HepG2 (cell line): Measurements from ENCODE around the gene SMARCAD1. TPM values are rescaled to one million over a fixed set of nuclear protein-coding genes. Genes with fewer than 3 reads are reported as not detected.

Experiments used
- ATAC-seq: fragments of 200-7000 bp; cut with Tn5 transposase; 3 replicates; pipeline ENCODE4 v1.9.1; 2020; ENCODE audit warnings: mild to moderate bottlenecking, moderate library complexity
- BruUV-seq: library from RNA; stranded (reverse); fragments of 400-500 nt; replicated peaks from 2 replicates; lab custom pipeline; 2021; lab: Mats Ljungman, UMichigan
- CTCF ChIA-PET: fragments of 300-600 bp; formaldehyde crosslinking; extraction: SDS; loops from one replicate; lab custom pipeline; 2021; ENCODE audit warnings: low total read pairs, inconsistent platforms, low intra/inter-chr PET ratio; lab: Yijun Ruan, JAX
- POLR2A ChIA-PET: fragments of 350-600 bp; sonication (Branson Sonifier 250); formaldehyde crosslinking; loops from one replicate; lab custom pipeline; 2020; ENCODE audit warnings: antibody characterized with exemption, inconsistent platforms; lab: Yijun Ruan, JAX
- DNase-seq: peaks from one replicate; pipeline ENCODE4 v3.0.0-alpha.2; 2015; ENCODE audit warnings: low spot score
- FAIRE-seq: peaks from 3 replicates; lab custom pipeline; 2011; peaks lifted over from hg19 to GRCh38; lab: Jason Lieb, UNC
- H2AFZ ChIP-seq: one replicate; pipeline ENCODE4 v1.6.1; 2011; ENCODE audit warnings: low read length, inconsistent platforms
- H3K27ac ChIP-seq: fragments of 300-600 bp; 3 replicates; pipeline ENCODE4 v1.8.0; 2011; ENCODE audit warnings: mixed run types, mild to moderate bottlenecking, mixed read lengths, low read length, inconsistent platforms; ENCODE audit not compliant: insufficient read depth; ENCODE audit errors: extremely low read length
- H3K27me3 ChIP-seq, 2 experiments: fragments of 200-600 bp in 1 of 2; 2 replicates in 1 of 2; 3 replicates in 1 of 2; pipeline versions ENCODE4 v1.6.0 to v1.8.0; 2011; ENCODE audit warnings: low read length in 2 of 2, mild to moderate bottlenecking in 2 of 2, moderate library complexity in 2 of 2, inconsistent platforms in 1 of 2; ENCODE audit not compliant: insufficient read depth in 2 of 2, control insufficient read depth in 1 of 2
- H3K36me3 ChIP-seq, 2 experiments: fragments of 200-600 bp in 1 of 2; replicated peaks in 1 of 2; 2 replicates in 1 of 2; 3 replicates in 1 of 2; pipeline versions ENCODE4 v1.5.1 to v1.8.0; 2011; ENCODE audit warnings: low read length in 2 of 2, inconsistent platforms in 1 of 2; ENCODE audit not compliant: insufficient read depth in 2 of 2, control insufficient read depth in 1 of 2
- H3K4me1 ChIP-seq: 2 replicates; pipeline ENCODE4 v1.5.1; 2012; ENCODE audit warnings: low read length, inconsistent platforms; ENCODE audit not compliant: insufficient read depth
- H3K4me2 ChIP-seq: 2 replicates; pipeline ENCODE4 v1.6.0; 2011; ENCODE audit warnings: low read depth, low read length, inconsistent platforms
- H3K4me3 ChIP-seq, 3 experiments: fragments of 200-600 bp in 1 of 3; sonication (generic), shearing (Covaris generic) in 1 of 3; replicated peaks in 1 of 3; 2 replicates each; pipeline ENCODE4 v1.5.1; 2011 to 2016; ENCODE audit warnings: low read length in 3 of 3, inconsistent platforms in 2 of 3, low read depth in 2 of 3, mild to moderate bottlenecking in 2 of 3, control low read depth in 1 of 3, mixed read lengths in 1 of 3; ENCODE audit not compliant: insufficient read depth in 1 of 3
- H3K79me2 ChIP-seq: one replicate; pipeline ENCODE4 v1.6.1; 2011; ENCODE audit warnings: low read length, inconsistent platforms; ENCODE audit not compliant: insufficient read depth
- H3K9ac ChIP-seq: 2 replicates; pipeline ENCODE4 v1.6.0; 2011; ENCODE audit warnings: mild to moderate bottlenecking, low read depth, low read length, inconsistent platforms; ENCODE audit not compliant: insufficient read depth
- H3K9me3 ChIP-seq: 2 replicates; pipeline ENCODE4 v1.5.1; 2012; ENCODE audit warnings: mild to moderate bottlenecking, low read length
- H4K20me1 ChIP-seq: 2 replicates; pipeline ENCODE4 v1.6.0; 2011; ENCODE audit warnings: inconsistent platforms, mild to moderate bottlenecking, low read length, moderate library complexity; ENCODE audit not compliant: insufficient read depth
- RFX1 ChIP-seq: fragments of 450-650 bp; IDR thresholded peaks from 2 replicates; pipeline ENCODE4 v1.6.1; 2017
- SMYD3 ChIP-seq: sonication (generic); formaldehyde crosslinking; IDR thresholded peaks from 2 replicates; pipeline ENCODE4 v1.8.1; 2023; ENCODE audit warnings: mild to moderate bottlenecking, missing genetic modification reagents
- SOX5 ChIP-seq: IDR thresholded peaks from 2 replicates; pipeline ENCODE4 v1.6.1; 2016; ENCODE audit warnings: borderline replicate concordance
- SRSF4 ChIP-seq: fragments of 200-400 bp; formaldehyde crosslinking; IDR thresholded peaks from one replicate; pipeline ENCODE4 v1.6.1; 2018; ENCODE audit warnings: mild to moderate bottlenecking, low read depth, low read length, moderate library complexity; ENCODE audit not compliant: poor library complexity, severe bottlenecking
- ZBTB25 ChIP-seq: IDR thresholded peaks from 2 replicates; pipeline ENCODE4 v1.6.1; 2018; ENCODE audit warnings: missing genetic modification reagents
- ZFAT ChIP-seq: sonication (generic); formaldehyde crosslinking; conservative IDR thresholded peaks from 2 replicates; pipeline ENCODE4 v1.8.1; 2023; ENCODE audit warnings: missing genetic modification reagents, inconsistent platforms
- ZHX2 ChIP-seq, 2 experiments: sonication (generic) in 1 of 2; formaldehyde crosslinking in 1 of 2; IDR thresholded peaks; 2 replicates each; pipeline versions ENCODE4 v1.6.1 to v1.9.0; 2014 to 2022; ENCODE audit warnings: antibody characterized with exemption in 1 of 2, borderline replicate concordance in 1 of 2, inconsistent platforms in 1 of 2, low read depth in 1 of 2, missing genetic modification reagents in 1 of 2
- ZNF280D ChIP-seq: sonication (generic); formaldehyde crosslinking; IDR thresholded peaks from 2 replicates; pipeline ENCODE4 v1.5.1; 2020; ENCODE audit warnings: mild to moderate bottlenecking, missing genetic modification reagents
- ZNF326 ChIP-seq: sonication (generic); formaldehyde crosslinking; IDR thresholded peaks from 2 replicates; pipeline ENCODE4 v1.4.0; 2020; ENCODE audit warnings: missing genetic modification reagents, borderline replicate concordance
- ZNF510 ChIP-seq: sonication (generic); formaldehyde crosslinking; IDR thresholded peaks from 2 replicates; pipeline ENCODE4 v1.4.0; 2020; ENCODE audit warnings: low read depth, mild to moderate bottlenecking, missing genetic modification reagents
- WGBS: methylation state at CpG from one replicate; pipeline ENCODE4 v1.1.6; 2017; ENCODE audit warnings: low lambda C conversion rate; 5-methylcytosine and 5-hydroxymethylcytosine counted together
- in situ Hi-C: cut with HindIII; loops from 2 replicates; pipeline ENCODE4 v1.10.0; 2017; ENCODE audit warnings: low pct_unique_long_range_greater_than_20kb; ENCODE audit not compliant: extremely low pct_ligation_motif_present
- intact Hi-C: fragments of 100-400 bp; cut with micrococcal nuclease; formaldehyde crosslinking; loops from one replicate; pipeline ENCODE4 v1.10.0; 2022; ENCODE audit not compliant: unreplicated experiment
- polyA plus RNA-seq, 8 experiments: library from polyadenylated mRNA; depleted of rRNA in 3 of 8; stranded (reverse) in 7 of 8; unstranded in 1 of 8; fragments of >200 nt; fragmentation: Illumina TruSeq in 4 of 8; extraction: Trizol in 4 of 8; gene quantifications; 2 replicates each; pipeline versions ENCODE4 v1.2.1 to v1.2.3, GENCODE V29; 2011 to 2016; ENCODE audit warnings: low read depth in 4 of 8, missing spikeins in 1 of 8, mixed read lengths in 1 of 8; ENCODE audit not compliant: insufficient read depth in 1 of 8
- total RNA-seq, 5 experiments: library from RNA; depleted of rRNA; stranded (reverse); fragments of >200 nt; fragmentation: Illumina TruSeq; extraction: Trizol; gene quantifications; 2 replicates each; pipeline ENCODE4 v1.2.3, GENCODE V29; 2016; ENCODE audit warnings: low read depth in 1 of 5
- TF ChIP-seq, protein P1 (sequence below): sonication (generic); formaldehyde crosslinking; conservative IDR thresholded peaks from 2 replicates; pipeline ENCODE4 v1.5.0; 2020; ENCODE audit warnings: missing genetic modification reagents

SMARCAD1 gene
- total and polyA plus RNA-seq, 2 of the 13 experiments (the other 11 are each of a cell fraction or from before 2014, with no cell fraction given), result 18.2 to 35.9 TPM

DNA sequence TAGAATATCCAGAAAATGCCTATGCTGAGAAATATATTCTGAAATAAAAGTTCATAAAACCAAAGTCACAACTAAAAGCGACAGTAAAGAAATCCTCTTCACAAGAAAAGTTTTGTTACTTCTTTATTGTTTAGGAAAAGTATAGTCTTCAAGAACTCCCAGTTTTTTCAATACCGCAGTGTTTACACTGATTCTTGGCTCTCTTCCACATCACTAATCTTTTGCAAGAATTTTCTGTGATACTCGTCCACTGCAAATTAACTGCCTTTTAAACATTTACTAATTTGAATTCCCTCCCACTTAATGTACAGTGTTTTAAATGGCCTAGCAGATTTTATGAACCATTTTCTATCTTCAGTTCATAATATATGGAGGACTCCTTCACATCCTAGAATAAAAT is 69.9 kb downstream of the SMARCAD1 start:
- no peak for DNase-seq
- TF ChIP-seq SRSF4 (no peak), ZNF510 (CRISPR knock-in tag) (no peak), RFX1 (no peak), SOX5 (CRISPR knock-in tag) (no peak), ZHX2 (IDR thresholded peaks at IDR 0.05; ENCODE audit: low read depth) (no peak), ZHX2 (CRISPR knock-in tag; IDR thresholded peaks at IDR 0.05; ENCODE audit: borderline replicate concordance) (no peak), ZNF326 (CRISPR knock-in tag) (no peak), ZFAT (CRISPR knock-in tag) (no peak), SMYD3 (no peak), ZBTB25 (CRISPR knock-in tag) (no peak), ZNF280D (CRISPR knock-in tag) (no peak)
- TF ChIP-seq, protein P1, sequence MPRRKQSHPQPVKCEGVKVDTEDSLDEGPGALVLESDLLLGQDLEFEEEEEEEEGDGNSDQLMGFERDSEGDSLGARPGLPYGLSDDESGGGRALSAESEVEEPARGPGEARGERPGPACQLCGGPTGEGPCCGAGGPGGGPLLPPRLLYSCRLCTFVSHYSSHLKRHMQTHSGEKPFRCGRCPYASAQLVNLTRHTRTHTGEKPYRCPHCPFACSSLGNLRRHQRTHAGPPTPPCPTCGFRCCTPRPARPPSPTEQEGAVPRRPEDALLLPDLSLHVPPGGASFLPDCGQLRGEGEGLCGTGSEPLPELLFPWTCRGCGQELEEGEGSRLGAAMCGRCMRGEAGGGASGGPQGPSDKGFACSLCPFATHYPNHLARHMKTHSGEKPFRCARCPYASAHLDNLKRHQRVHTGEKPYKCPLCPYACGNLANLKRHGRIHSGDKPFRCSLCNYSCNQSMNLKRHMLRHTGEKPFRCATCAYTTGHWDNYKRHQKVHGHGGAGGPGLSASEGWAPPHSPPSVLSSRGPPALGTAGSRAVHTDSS (CRISPR knock-in tag), result no peak
- Histone ChIP-seq H3K4me2 (no peak overlapping the region), H4K20me1 (no peaks in the 10 kb centered on the region), H3K4me3 (no peak overlapping the region), H3K4me1 (no peaks in the 10 kb centered on the region), H3K27ac (no peak overlapping the region), H2AFZ (no peak overlapping the region), H3K9me3 (no peaks in the 10 kb centered on the region), H3K79me2 (no peaks in the 10 kb centered on the region), H3K36me3 (peaks cover 6 to 56% of the 10 kb centered on the region in 2 experiments), H3K27me3 (no peaks in the 10 kb centered on the region), H3K9ac (no peak overlapping the region)
- intact Hi-C loops, result no loop called here
- CTCF ChIA-PET, result no interaction called here
- POLR2A ChIA-PET, result no interaction called here
- WGBS, result 94% methylated on average over 3 of the region's 3 CpGs
- BruUV-seq, result no TSS peak
- ATAC-seq, result no peak
- in situ Hi-C loops, result no loop called here
- no peak for FAIRE-seq
